Keratinocyte (primary cell): ENCODE data around the gene ARMC9.

Source experiments
- CTCF ChIP-seq, 3 experiments: IDR thresholded peaks in 1 of 3; conservative IDR thresholded peaks in 1 of 3; optimal IDR thresholded peaks in 1 of 3; 2 replicates in 2 of 3; 3 replicates in 1 of 3; pipeline versions ENCODE3 to v1.5.1; 2011; ENCODE audit warnings: low read length in 3 of 3, mild to moderate bottlenecking in 3 of 3, moderate library complexity in 2 of 3, control low read depth in 1 of 3, inconsistent platforms in 1 of 3; ENCODE audit not compliant: insufficient read depth in 2 of 3; ENCODE audit errors: extremely low read depth in 1 of 3
- EZH2 ChIP-seq: IDR thresholded peaks from one replicate; pipeline ENCODE4 v1.6.1; 2012; ENCODE audit warnings: inconsistent platforms, mild to moderate bottlenecking, low read length, moderate library complexity

DNA sequence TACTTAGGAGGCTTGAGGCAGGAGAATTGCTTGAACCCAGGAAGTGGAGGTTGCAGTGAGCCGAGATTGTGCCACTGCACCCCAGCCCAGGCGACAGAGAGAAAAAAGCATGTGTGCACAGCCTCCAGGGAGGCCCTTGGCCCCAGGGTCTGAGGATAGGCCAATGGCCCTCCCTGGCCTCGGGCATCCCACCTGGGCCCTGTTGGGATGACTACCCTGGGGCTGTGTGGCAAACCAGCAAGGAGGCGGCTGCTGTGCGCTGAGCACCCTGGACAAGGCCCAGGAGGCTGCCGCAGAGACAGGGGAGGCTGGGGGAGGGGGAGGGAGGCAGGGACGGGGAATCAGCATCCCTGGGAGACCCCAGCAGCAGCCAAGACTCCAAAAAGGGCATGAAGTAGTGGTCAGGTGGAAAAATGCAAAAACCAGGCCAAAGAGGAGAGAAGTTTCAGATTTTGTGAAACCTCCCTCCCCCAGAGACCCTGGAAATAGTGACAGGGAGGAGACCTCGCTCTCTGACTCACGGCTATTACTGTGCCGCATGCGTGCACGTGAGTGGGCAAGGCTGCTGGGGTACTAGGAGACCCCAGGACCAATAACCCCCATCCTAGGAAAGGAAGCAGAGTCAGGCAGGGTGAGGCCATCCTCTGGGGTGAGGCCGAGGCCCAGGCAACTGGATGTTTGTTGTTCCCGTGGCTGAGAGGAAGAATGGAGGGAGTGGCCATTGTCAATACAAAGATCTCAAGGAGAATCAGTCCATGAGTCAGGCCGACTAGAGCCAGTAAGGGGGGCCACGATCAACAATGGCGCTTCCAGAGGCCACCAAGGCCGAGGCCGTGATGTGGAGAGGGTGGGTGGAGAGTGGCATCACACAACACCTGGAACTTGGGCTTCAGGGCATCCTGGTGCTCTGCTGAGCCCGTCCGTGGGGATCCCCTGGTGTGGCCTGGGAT lies 181.1 kb downstream of the ARMC9 start:
- TF ChIP-seq CTCF (optimal IDR thresholded peaks at IDR 0.05 in 1 of 3, IDR thresholded peaks at IDR 0.05 in 1 of 3, conservative IDR thresholded peaks at IDR 0.05 in 1 of 3; ENCODE audit: extremely low read depth in 1 of 3, insufficient read depth in 2 of 3, low read length in 3 of 3) = no peak
- no peak for TF ChIP-seq EZH2
